Caki2 (cell line): ENCODE measurements around the gene ETDA. TPM values are rescaled to one million over a fixed set of nuclear protein-coding genes. Genes with fewer than 3 reads are reported as not detected.
"Not testable (repeated sequence)": the region's sequence is repeated elsewhere in the genome, so short reads cannot be mapped to it uniquely, and the experiment has no call there.

Experiments
- DNase-seq: peaks from one replicate; pipeline ENCODE4 v3.0.0-alpha.2; 2015; ENCODE audit warnings: low read depth
- in situ Hi-C: cut with HindIII; loops from 2 replicates; pipeline ENCODE4 v1.10.0; 2016; ENCODE audit warnings: low sequenced_read_pairs, low pct_unique_long_range_greater_than_20kb, mixed read lengths
- total RNA-seq: library from RNA; depleted of rRNA; stranded (reverse); fragments of >200 nt; shearing (Covaris generic); gene quantifications from 2 replicates; pipeline ENCODE4 v1.2.3, GENCODE V29; 2014; ENCODE audit warnings: low replicate concordance; rRNA removed

The ETDA gene
- total RNA-seq: not detected in 2 replicates

- DNase-seq, in situ Hi-C loops: not testable (repeated sequence)
Observed at GRCh38 chrX:135252011-135252518, at the start of gene ETDA. ETDA (plus strand) TSS chrX:135252061; CDS start chrX:135253277, 1,216 bp downstream.

- in situ Hi-C loops, DNase-seq: not testable (repeated sequence)
Observed at GRCh38 chrX:135206427-135206826, 45.4 kb upstream of the ETDA start.

- in situ Hi-C loops: no loop called here
- no peak for DNase-seq
Observed at GRCh38 chrX:135213200-135213844, 38.5 kb upstream of the ETDA start.

- in situ Hi-C loops, DNase-seq: not testable (repeated sequence)
Observed at GRCh38 chrX:135245989-135246388, 5.9 kb upstream of the ETDA start.

GRCh38 chrX:135256087-135256684 lies 4.3 kb downstream of the ETDA start:
- not testable (repeated sequence) for DNase-seq

GRCh38 chrX:135256923-135257322 lies 5.1 kb downstream of the ETDA start:
- in situ Hi-C loops: no loop called here
- no peak for DNase-seq

More at GRCh38 chrX:135256087-135256684, 4.3 kb downstream of the ETDA start:
- in situ Hi-C loops: not testable (repeated sequence)

GRCh38 chrX:135257469-135257868 lies 5.6 kb downstream of the ETDA start:
- in situ Hi-C loops: no loop called here
- DNase-seq: no peak

- in situ Hi-C loops, DNase-seq: not testable (repeated sequence)
Observed at GRCh38 chrX:135260976-135261375, 9.1 kb downstream of the ETDA start.

- DNase-seq, in situ Hi-C loops: not testable (repeated sequence)
Observed at GRCh38 chrX:135263376-135263775, 11.5 kb downstream of the ETDA start.

- DNase-seq: no peak
- in situ Hi-C loops: no loop called here
Observed at GRCh38 chrX:135264206-135264605, 12.3 kb downstream of the ETDA start.

GRCh38 chrX:135273162-135273561 lies 21.3 kb downstream of the ETDA start:
- no peak for DNase-seq
- in situ Hi-C loops: no loop called here

GRCh38 chrX:135275973-135276372 lies 24.1 kb downstream of the ETDA start:
- in situ Hi-C loops: no loop called here
- DNase-seq: no peak

GRCh38 chrX:135287266-135287823 lies 35.5 kb downstream of the ETDA start:
- in situ Hi-C loops: no loop called here
- no peak for DNase-seq

- DNase-seq: no peak
- in situ Hi-C loops: no loop called here
Observed at GRCh38 chrX:135295238-135295943, 43.5 kb downstream of the ETDA start.

- no peak for DNase-seq
- in situ Hi-C loops: no loop called here
Observed at GRCh38 chrX:135295944-135296305, 44.1 kb downstream of the ETDA start.

GRCh38 chrX:135302269-135302873 lies 50.5 kb downstream of the ETDA start:
- in situ Hi-C loops: no loop called here
- DNase-seq: no peak
